DOHH2 (cell line): ENCODE results near the gene HLA-DPA1.

ENCODE experiments used
- H3F3A ChIP-seq: fragments of 200-600 bp; sonication (generic), shearing (Covaris generic); 2 replicates; pipeline ENCODE4 v1.6.0; 2016; ENCODE audit warnings: antibody characterized with exemption, mild to moderate bottlenecking; ENCODE audit not compliant: control insufficient read depth, insufficient read depth
- H3K27ac ChIP-seq: fragments of 200-600 bp; sonication (generic); 2 replicates; pipeline ENCODE4 v1.5.1; 2014; ENCODE audit warnings: low read depth, mild to moderate bottlenecking, low read length, moderate library complexity
- H3K27me3 ChIP-seq: fragments of 200-600 bp; sonication (generic); 2 replicates; pipeline ENCODE4 v1.6.1; 2014; ENCODE audit warnings: mild to moderate bottlenecking, low read length, mixed read lengths; ENCODE audit not compliant: control insufficient read depth
- H3K36me3 ChIP-seq: fragments of 200-600 bp; sonication (generic); 2 replicates; pipeline ENCODE4 v1.6.1; 2014; ENCODE audit warnings: mild to moderate bottlenecking, low read length, moderate library complexity, mixed read lengths; ENCODE audit not compliant: control insufficient read depth
- H3K4me1 ChIP-seq: fragments of 200-600 bp; sonication (generic); 2 replicates; pipeline ENCODE4 v1.6.1; 2014; ENCODE audit warnings: mild to moderate bottlenecking, low read length, mixed read lengths; ENCODE audit not compliant: control insufficient read depth
- H3K4me2 ChIP-seq: fragments of 200-600 bp; sonication (generic); 2 replicates; pipeline ENCODE4 v1.6.0; 2014; ENCODE audit warnings: mild to moderate bottlenecking, low read length, moderate library complexity
- H3K4me3 ChIP-seq: fragments of 200-600 bp; sonication (generic); 2 replicates; pipeline ENCODE4 v1.5.1; 2014; ENCODE audit warnings: mild to moderate bottlenecking, low read length, mixed read lengths
- H3K79me2 ChIP-seq: fragments of 200-600 bp; sonication (generic); 2 replicates; pipeline ENCODE4 v1.6.1; 2014; ENCODE audit warnings: mild to moderate bottlenecking, low read length, mixed read lengths; ENCODE audit not compliant: control insufficient read depth
- H3K9me2 ChIP-seq: fragments of 200-600 bp; sonication (generic); replicated peaks from 2 replicates; pipeline ENCODE4 v1.6.1; 2014; ENCODE audit warnings: mild to moderate bottlenecking, low read length, mixed read lengths; ENCODE audit not compliant: control insufficient read depth
- H3K9me3 ChIP-seq: fragments of 200-600 bp; sonication (generic); 2 replicates; pipeline ENCODE4 v1.6.1; 2014; ENCODE audit warnings: antibody characterized with exemption, low read length, mixed read lengths; ENCODE audit not compliant: control insufficient read depth, insufficient read depth
- H4K20me1 ChIP-seq: fragments of 200-600 bp; sonication (generic); 2 replicates; pipeline ENCODE4 v1.6.0; 2014; ENCODE audit warnings: low read depth, mild to moderate bottlenecking, antibody characterized with exemption, low read length, moderate library complexity; ENCODE audit not compliant: control insufficient read depth, insufficient read depth
- CTCF ChIP-seq: fragments of 200-600 bp; sonication (generic); IDR thresholded peaks from one replicate; pipeline ENCODE4 v1.5.1; 2014; ENCODE audit warnings: antibody characterized with exemption, mild to moderate bottlenecking, low read depth, low read length; ENCODE audit not compliant: poor library complexity, severe bottlenecking
- EZH2phosphoT487 ChIP-seq: fragments of 200-600 bp; sonication (generic); IDR thresholded peaks from 2 replicates; pipeline ENCODE4 v1.6.1; 2017; ENCODE audit warnings: borderline replicate concordance, mild to moderate bottlenecking, antibody characterized with exemption, low read length, moderate library complexity, mixed read lengths

Gene HLA-DPA1

GRCh38 chr6:33049323-33050013 is 24.0 kb downstream of the HLA-DPA1 start:
- TF ChIP-seq CTCF (peak; percentile 67), EZH2phosphoT487 (no peak)
- Histone ChIP-seq H3K36me3 (no peaks in the 10 kb centered on the region), H3K4me1 (0 out of 2 replicates have a peak, but pooled peaks cover 3% of the 10 kb centered on the region), H4K20me1 (no peaks in the 10 kb centered on the region), H3F3A (no peaks in the 10 kb centered on the region), H3K9me2 (no peaks in the 10 kb centered on the region), H3K27ac (no peak overlapping the region), H3K9me3 (no peaks in the 10 kb centered on the region), H3K27me3 (no peaks in the 10 kb centered on the region), H3K4me3 (no peak overlapping the region), H3K79me2 (no peaks in the 10 kb centered on the region), H3K4me2 (no peak overlapping the region)

- H3K36me3 ChIP-seq = no peaks in the 10 kb centered on the region
- no peak overlapping the region for H3K27ac ChIP-seq
- peaks cover 2% of the 10 kb centered on the region; the same call in 1 of the 2 replicates for H3K9me3 ChIP-seq
- H3K9me2 ChIP-seq = no peaks in the 10 kb centered on the region
- H3F3A ChIP-seq = no peaks in the 10 kb centered on the region
- H3K27me3 ChIP-seq = no peaks in the 10 kb centered on the region
- TF ChIP-seq CTCF = no peak
- no peak for TF ChIP-seq EZH2phosphoT487
- H4K20me1 ChIP-seq = no peaks in the 10 kb centered on the region
- H3K4me3 ChIP-seq = no peak overlapping the region
- no peaks in the 10 kb centered on the region for H3K79me2 ChIP-seq
- no peak overlapping the region for H3K4me2 ChIP-seq
- H3K4me1 ChIP-seq = peaks cover 7% of the 10 kb centered on the region; the same call in 1 of the 2 replicates
These were observed 33.3 kb downstream of the HLA-DPA1 start for GRCh38 chr6:33040157-33040556.

GRCh38 chr6:33036535-33036934 is 36.9 kb downstream of the HLA-DPA1 start:
- H4K20me1 ChIP-seq = no peaks in the 10 kb centered on the region
- H3K9me2 ChIP-seq = no peaks in the 10 kb centered on the region
- no peaks in the 10 kb centered on the region for H3K79me2 ChIP-seq
- H3K27ac ChIP-seq = no peak overlapping the region
- H3K36me3 ChIP-seq = no peaks in the 10 kb centered on the region
- TF ChIP-seq CTCF (no peak), EZH2phosphoT487 (no peak)
- H3K4me1 ChIP-seq = peaks cover 12% of the 10 kb centered on the region
- no peaks in the 10 kb centered on the region for H3F3A ChIP-seq
- no peak overlapping the region for H3K4me2 ChIP-seq
- H3K4me3 ChIP-seq = no peak overlapping the region
- H3K9me3 ChIP-seq = peaks cover 2% of the 10 kb centered on the region; the same call in 1 of the 2 replicates
- no peaks in the 10 kb centered on the region for H3K27me3 ChIP-seq
